ENCODE data around the gene PDIA2. TPM values are rescaled to one million over a fixed set of nuclear protein-coding genes. Genes with fewer than 3 reads are reported as not detected.
A peak's percentile ranks its signal among the peaks of the same experiment; 100 is the strongest.

PDIA2 gene
- total RNA-seq, 1 donor from 2014 or later: not detected

GRCh38 chr16:270381-271255 lies 12.3 kb upstream of the PDIA2 start:
- Histone ChIP-seq H3K27me3 (no peaks in the 10 kb centered on the region), H3K27ac (no peak overlapping the region), H3K36me3 (no peaks in the 10 kb centered on the region), H3K4me3 (no peak overlapping the region), H3K9me3 (no peaks in the 10 kb centered on the region), H3K4me1 (peaks cover 10% of the 10 kb centered on the region)
- TF ChIP-seq POLR2AphosphoS5 (IDR thresholded peaks at IDR 0.05; ENCODE audit: insufficient read depth in 1 of 2, low read depth in 1 of 2): no peak
- no peak for TF ChIP-seq POLR2A (IDR thresholded peaks at IDR 0.05)
- no peak for TF ChIP-seq CTCF (IDR thresholded peaks at IDR 0.05)
- intact Hi-C loops (cut with DNase I): no loop called here
- DNase-seq (ENCODE audit: extremely low spot score in 2 of 2): no peak

GRCh38 chr16:272633-273546 lies 10.1 kb upstream of the PDIA2 start:
- Histone ChIP-seq H3K27ac (no peak overlapping the region), H3K36me3 (no peaks in the 10 kb centered on the region), H3K4me3 (no peak overlapping the region), H3K4me1 (peaks cover 15% of the 10 kb centered on the region), H3K27me3 (no peaks in the 10 kb centered on the region), H3K9me3 (no peaks in the 10 kb centered on the region)
- DNase-seq (ENCODE audit: extremely low spot score in 2 of 2): no peak
- TF ChIP-seq CTCF (IDR thresholded peaks at IDR 0.05) (no peak), POLR2AphosphoS5 (IDR thresholded peaks at IDR 0.05; ENCODE audit: insufficient read depth in 1 of 2, low read depth in 1 of 2) (no peak), POLR2A (IDR thresholded peaks at IDR 0.05) (no peak)
- intact Hi-C loops (cut with DNase I): no loop called here

- no peaks in the 10 kb centered on the region for H3K9me3 ChIP-seq
- DNase-seq (ENCODE audit: extremely low spot score in 2 of 2): no peak
- no peak for TF ChIP-seq POLR2AphosphoS5 (IDR thresholded peaks at IDR 0.05; ENCODE audit: insufficient read depth in 1 of 2, low read depth in 1 of 2)
- TF ChIP-seq POLR2A (IDR thresholded peaks at IDR 0.05): no peak
- TF ChIP-seq CTCF (IDR thresholded peaks at IDR 0.05): no peak
- H3K36me3 ChIP-seq: no peaks in the 10 kb centered on the region
- no peak overlapping the region for H3K27ac ChIP-seq
- no peaks in the 10 kb centered on the region for H3K27me3 ChIP-seq
- H3K4me3 ChIP-seq: no peak overlapping the region
- intact Hi-C loops (cut with DNase I): no loop called here
- H3K4me1 ChIP-seq: peaks cover 15% of the 10 kb centered on the region
Measured at GRCh38 chr16:273547-274421, 9.2 kb upstream of the PDIA2 start.

GRCh38 chr16:275041-275641 lies 7.8 kb upstream of the PDIA2 start:
- intact Hi-C loops (cut with DNase I): no loop called here
- no peaks in the 10 kb centered on the region for H3K9me3 ChIP-seq
- H3K4me1 ChIP-seq: peaks cover 21% of the 10 kb centered on the region
- no peaks in the 10 kb centered on the region for H3K36me3 ChIP-seq
- no peak overlapping the region for H3K27ac ChIP-seq
- peak overlapping the region; percentile 47 to 67 for H3K4me3 ChIP-seq
- no peaks in the 10 kb centered on the region for H3K27me3 ChIP-seq
- no peak for DNase-seq (ENCODE audit: extremely low spot score in 2 of 2)
- TF ChIP-seq POLR2A (IDR thresholded peaks at IDR 0.05): no peak
- no peak for TF ChIP-seq CTCF (IDR thresholded peaks at IDR 0.05)
- no peak for TF ChIP-seq POLR2AphosphoS5 (IDR thresholded peaks at IDR 0.05; ENCODE audit: insufficient read depth in 1 of 2, low read depth in 1 of 2)

All from vagina (tissue), 2 donors.